ENCODE measurements around the gene LINGO4.
"Not testable (repeated sequence)": the region's sequence is repeated elsewhere in the genome, so short reads cannot be mapped to it uniquely, and the experiment has no call there.

- TF ChIP-seq YY1 (IDR thresholded peaks at IDR 0.05; ENCODE audit: insufficient read depth, insufficient read length); ZNF274 (IDR thresholded peaks at IDR 0.05; ENCODE audit: low read depth, low read length); SUZ12 (IDR thresholded peaks at IDR 0.05; ENCODE audit: extremely low read depth, insufficient read depth, insufficient read length): not testable (repeated sequence)
Observed at GRCh38 chr1:151780736-151781135, 24.5 kb downstream of the LINGO4 start.

Data from NT2/D1 (cell line).